ENCODE measurements around the gene NEIL3.

GRCh38 chr4:177375372-177375771, 65.7 kb downstream of the NEIL3 start:
- TF ChIP-seq CTCF (IDR thresholded peaks at IDR 0.05; ENCODE audit: borderline replicate concordance, extremely low read depth, low read length, poor library complexity, severe bottlenecking) (no peak), EZH2 (IDR thresholded peaks at IDR 0.05; ENCODE audit: borderline replicate concordance, low read depth, low read length, severe bottlenecking) (no peak)

All from DND-41 (cell line).